Measurements from ENCODE around the gene CYP2E1.
"Not testable (repeated sequence)": the region's sequence is repeated elsewhere in the genome, so short reads cannot be mapped to it uniquely, and the experiment has no call there.

CYP2E1 gene

GRCh38 chr10:133528296-133528844 is 1.2 kb downstream of the CYP2E1 start:
- FAIRE-seq (no peak), DNase-seq (ENCODE audit: insufficient read length, low spot score) (no peak)
- TF ChIP-seq PAX5 (IDR thresholded peaks at IDR 0.05; ENCODE audit: insufficient read depth, low read length, severe bottlenecking) (no peak), POLR2A (IDR thresholded peaks at IDR 0.05; ENCODE audit: low read depth, low read length) (no peak), POU2F2 (IDR thresholded peaks at IDR 0.05; ENCODE audit: low read depth, low read length) (no peak), POLR2AphosphoS5 (IDR thresholded peaks at IDR 0.05; ENCODE audit: low read depth, low read length) (no peak), TAF1 (IDR thresholded peaks at IDR 0.05; ENCODE audit: low read depth, low read length) (no peak), SPI1 (IDR thresholded peaks at IDR 0.05; ENCODE audit: low read depth, low read length) (no peak)

DNA sequence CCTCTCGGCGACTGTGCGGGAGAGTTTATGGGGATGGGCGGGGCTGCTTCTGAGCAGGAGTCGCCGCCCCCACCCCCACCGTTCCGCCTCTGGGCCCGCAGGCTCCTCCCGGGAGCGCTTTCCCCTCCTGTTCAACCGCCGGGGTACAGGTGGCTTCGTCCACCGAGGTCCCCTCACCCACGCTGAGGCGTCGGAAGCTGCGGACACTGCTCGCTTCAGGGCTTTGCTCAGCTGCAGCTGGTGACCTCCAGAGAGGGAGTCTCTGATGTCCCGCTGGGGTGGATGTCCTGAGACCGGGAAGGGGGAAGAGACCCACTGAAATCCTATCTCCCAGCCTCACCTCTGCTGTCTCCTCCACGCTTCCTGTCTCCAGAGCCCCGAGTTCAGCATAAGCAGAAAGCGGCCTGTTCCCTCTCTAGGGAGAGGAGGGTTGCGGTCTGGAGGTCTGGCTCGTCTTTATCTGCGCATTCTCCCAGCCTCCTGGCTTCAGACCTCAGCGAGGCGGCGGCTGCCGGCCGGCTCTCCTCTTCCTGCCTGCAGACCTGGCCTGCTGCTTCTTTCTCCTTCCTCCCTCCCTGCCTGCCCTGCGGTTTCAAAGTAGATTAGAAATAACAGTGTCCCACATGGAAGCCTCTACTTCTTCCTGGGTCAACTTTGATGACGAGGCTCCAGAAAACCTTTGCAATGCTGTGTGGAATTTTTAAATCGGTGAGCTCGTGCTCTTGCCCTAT is 1.8 kb downstream of the CYP2E1 start:
- no peak for FAIRE-seq
- DNase-seq (ENCODE audit: insufficient read length, low spot score) = no peak
- TF ChIP-seq POLR2A (IDR thresholded peaks at IDR 0.05; ENCODE audit: low read depth, low read length) = no peak
- TF ChIP-seq POLR2AphosphoS5 (IDR thresholded peaks at IDR 0.05; ENCODE audit: low read depth, low read length) = no peak
- TF ChIP-seq POU2F2 (IDR thresholded peaks at IDR 0.05; ENCODE audit: low read depth, low read length) = no peak
- TF ChIP-seq TAF1 (IDR thresholded peaks at IDR 0.05; ENCODE audit: low read depth, low read length) = no peak
- no peak for TF ChIP-seq SPI1 (IDR thresholded peaks at IDR 0.05; ENCODE audit: low read depth, low read length)
- TF ChIP-seq PAX5 (IDR thresholded peaks at IDR 0.05; ENCODE audit: insufficient read depth, low read length, severe bottlenecking) = no peak

GRCh38 chr10:133529576-133529946 is 2.4 kb downstream of the CYP2E1 start:
- DNase-seq (ENCODE audit: insufficient read length, low spot score) (no peak), FAIRE-seq (no peak)
- no peak for TF ChIP-seq TAF1 (IDR thresholded peaks at IDR 0.05; ENCODE audit: low read depth, low read length)

GRCh38 chr10:133530506-133530905 is 3.3 kb downstream of the CYP2E1 start:
- TF ChIP-seq TAF1 (IDR thresholded peaks at IDR 0.05; ENCODE audit: low read depth, low read length) = no peak
- no peak for TF ChIP-seq PAX5 (IDR thresholded peaks at IDR 0.05; ENCODE audit: insufficient read depth, low read length, severe bottlenecking)
- no peak for TF ChIP-seq SPI1 (IDR thresholded peaks at IDR 0.05; ENCODE audit: low read depth, low read length)
- no peak for TF ChIP-seq POLR2AphosphoS5 (IDR thresholded peaks at IDR 0.05; ENCODE audit: low read depth, low read length)
- no peak for TF ChIP-seq POLR2A (IDR thresholded peaks at IDR 0.05; ENCODE audit: low read depth, low read length)
- no peak for TF ChIP-seq POU2F2 (IDR thresholded peaks at IDR 0.05; ENCODE audit: low read depth, low read length)
- no peak for FAIRE-seq

DNA sequence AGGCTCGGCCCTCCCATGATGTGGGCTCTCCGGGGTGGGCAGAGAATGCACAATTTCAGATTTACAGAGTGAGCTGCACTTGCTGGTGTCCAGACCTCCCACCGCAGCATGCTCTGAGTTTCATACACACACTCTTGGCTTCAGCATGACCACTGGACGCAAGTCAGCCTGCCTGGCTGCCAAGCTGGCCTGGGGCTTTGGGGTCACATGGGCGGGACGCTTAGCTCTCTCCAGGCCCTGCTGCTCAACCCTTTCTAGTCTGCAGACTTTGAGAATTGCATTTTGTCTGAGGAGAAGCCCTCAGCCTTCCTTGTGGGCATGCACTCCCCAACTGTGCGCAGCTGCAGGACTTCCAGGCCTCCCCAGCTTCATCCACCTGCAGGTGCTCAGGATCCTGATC is 5.7 kb downstream of the CYP2E1 start:
- DNase-seq (ENCODE audit: insufficient read length, low spot score) (no peak), FAIRE-seq (no peak)
- no peak for TF ChIP-seq TAF1 (IDR thresholded peaks at IDR 0.05; ENCODE audit: low read depth, low read length)
- no peak for TF ChIP-seq SPI1 (IDR thresholded peaks at IDR 0.05; ENCODE audit: low read depth, low read length)
- TF ChIP-seq POLR2A (IDR thresholded peaks at IDR 0.05; ENCODE audit: low read depth, low read length) = no peak
- TF ChIP-seq PAX5 (IDR thresholded peaks at IDR 0.05; ENCODE audit: insufficient read depth, low read length, severe bottlenecking) = no peak
- no peak for TF ChIP-seq POLR2AphosphoS5 (IDR thresholded peaks at IDR 0.05; ENCODE audit: low read depth, low read length)
- TF ChIP-seq POU2F2 (IDR thresholded peaks at IDR 0.05; ENCODE audit: low read depth, low read length) = no peak

More at GRCh38 chr10:133530506-133530905, 3.3 kb downstream of the CYP2E1 start:
- no peak for DNase-seq (ENCODE audit: insufficient read length, low spot score)

DNA sequence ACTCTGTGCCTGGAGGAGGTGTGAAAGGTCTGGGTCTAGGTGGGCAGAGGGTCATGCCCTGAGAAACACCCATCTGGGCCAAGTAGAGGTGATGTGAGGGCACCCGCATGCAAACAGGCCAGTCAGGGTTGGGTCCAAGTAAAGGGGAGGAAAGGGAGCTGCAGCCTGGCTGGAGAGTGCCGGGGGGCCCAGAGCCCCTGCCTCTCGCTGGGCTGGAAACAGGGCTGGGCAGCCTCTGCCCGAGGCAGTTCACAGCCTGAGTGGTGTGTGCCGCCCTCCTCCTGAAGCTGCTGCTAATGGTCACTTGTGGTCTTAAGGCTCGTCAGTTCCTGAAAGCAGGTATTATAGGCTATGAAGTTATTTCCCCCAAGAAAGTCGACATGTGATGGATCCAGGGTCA is 7.3 kb downstream of the CYP2E1 start:
- FAIRE-seq = no peak
- no peak for TF ChIP-seq TAF1 (IDR thresholded peaks at IDR 0.05; ENCODE audit: low read depth, low read length)
- TF ChIP-seq SPI1 (IDR thresholded peaks at IDR 0.05; ENCODE audit: low read depth, low read length) = no peak
- no peak for TF ChIP-seq PAX5 (IDR thresholded peaks at IDR 0.05; ENCODE audit: insufficient read depth, low read length, severe bottlenecking)
- no peak for TF ChIP-seq POLR2AphosphoS5 (IDR thresholded peaks at IDR 0.05; ENCODE audit: low read depth, low read length)
- TF ChIP-seq POLR2A (IDR thresholded peaks at IDR 0.05; ENCODE audit: low read depth, low read length) = no peak
- no peak for TF ChIP-seq POU2F2 (IDR thresholded peaks at IDR 0.05; ENCODE audit: low read depth, low read length)
- DNase-seq (ENCODE audit: insufficient read length, low spot score) = no peak

DNA sequence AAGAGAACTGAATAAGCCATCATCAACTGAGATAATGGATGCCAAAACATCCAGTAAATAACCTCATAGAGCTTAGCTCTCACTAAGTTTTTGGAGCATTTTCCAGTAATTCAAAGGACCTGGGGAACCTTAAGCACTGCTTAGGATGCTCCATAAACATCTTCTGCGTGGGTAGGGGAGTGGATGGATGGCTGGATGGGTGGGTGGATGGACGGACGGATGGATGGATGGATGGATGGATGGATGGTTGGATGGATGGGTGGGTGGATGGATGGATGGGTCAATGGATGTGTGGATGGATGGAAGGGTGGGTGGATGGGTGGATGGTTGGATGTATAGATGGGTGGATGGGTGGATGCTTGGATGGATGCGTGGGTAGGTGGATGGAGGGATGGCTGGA is 9.0 kb downstream of the CYP2E1 start:
- TF ChIP-seq POLR2A (IDR thresholded peaks at IDR 0.05; ENCODE audit: low read depth, low read length) (no peak), POU2F2 (IDR thresholded peaks at IDR 0.05; ENCODE audit: low read depth, low read length) (no peak), TAF1 (IDR thresholded peaks at IDR 0.05; ENCODE audit: low read depth, low read length) (no peak), SPI1 (IDR thresholded peaks at IDR 0.05; ENCODE audit: low read depth, low read length) (no peak), POLR2AphosphoS5 (IDR thresholded peaks at IDR 0.05; ENCODE audit: low read depth, low read length) (no peak), PAX5 (IDR thresholded peaks at IDR 0.05; ENCODE audit: insufficient read depth, low read length, severe bottlenecking) (no peak)
- FAIRE-seq = no peak
- DNase-seq (ENCODE audit: insufficient read length, low spot score) = no peak

GRCh38 chr10:133537546-133538545 is 10.7 kb downstream of the CYP2E1 start:
- TF ChIP-seq TAF1 (IDR thresholded peaks at IDR 0.05; ENCODE audit: low read depth, low read length) (no peak), PAX5 (IDR thresholded peaks at IDR 0.05; ENCODE audit: insufficient read depth, low read length, severe bottlenecking) (no peak), SPI1 (IDR thresholded peaks at IDR 0.05; ENCODE audit: low read depth, low read length) (no peak), POU2F2 (IDR thresholded peaks at IDR 0.05; ENCODE audit: low read depth, low read length) (no peak), POLR2A (IDR thresholded peaks at IDR 0.05; ENCODE audit: low read depth, low read length) (no peak), POLR2AphosphoS5 (IDR thresholded peaks at IDR 0.05; ENCODE audit: low read depth, low read length) (no peak)
- DNase-seq (ENCODE audit: insufficient read length, low spot score) = no peak
- no peak for FAIRE-seq

DNA sequence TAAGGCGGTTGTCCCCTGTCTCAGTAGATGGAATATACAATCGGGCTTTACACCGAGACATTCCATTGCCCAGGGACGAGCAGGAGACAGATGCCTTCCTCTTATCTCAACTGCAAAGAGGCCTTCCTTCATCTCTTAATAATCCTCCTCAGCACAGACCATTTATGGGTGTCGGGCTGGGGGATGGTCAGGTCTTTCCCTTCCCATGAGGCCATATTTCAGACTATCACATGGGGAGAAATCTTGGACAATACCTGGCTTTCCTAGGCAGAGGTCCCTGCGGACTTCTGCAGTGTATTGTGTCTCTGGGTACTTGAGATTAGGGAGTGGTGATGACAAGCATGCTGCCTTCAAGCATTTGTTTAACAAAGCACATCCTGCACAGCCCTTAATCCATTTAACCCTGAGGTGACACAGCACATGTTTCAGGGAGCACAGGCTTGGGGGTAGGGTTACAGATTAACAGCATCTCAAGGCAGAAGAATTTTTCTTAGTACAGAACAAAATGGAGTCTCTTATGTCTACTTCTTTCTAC is 14.3 kb downstream of the CYP2E1 start:
- not testable (repeated sequence) for DNase-seq (ENCODE audit: insufficient read length, low spot score); FAIRE-seq

All from GM12891 (cell line).